Measurements from ENCODE around the gene TTLL13. TPM values are rescaled to one million over a fixed set of nuclear protein-coding genes. Genes with fewer than 3 reads are reported as not detected.

TTLL13 gene
- total and polyA plus RNA-seq, 4 experiments from 2014 or later, result 1.1 to 1.4 TPM; not detected in 2

DNA sequence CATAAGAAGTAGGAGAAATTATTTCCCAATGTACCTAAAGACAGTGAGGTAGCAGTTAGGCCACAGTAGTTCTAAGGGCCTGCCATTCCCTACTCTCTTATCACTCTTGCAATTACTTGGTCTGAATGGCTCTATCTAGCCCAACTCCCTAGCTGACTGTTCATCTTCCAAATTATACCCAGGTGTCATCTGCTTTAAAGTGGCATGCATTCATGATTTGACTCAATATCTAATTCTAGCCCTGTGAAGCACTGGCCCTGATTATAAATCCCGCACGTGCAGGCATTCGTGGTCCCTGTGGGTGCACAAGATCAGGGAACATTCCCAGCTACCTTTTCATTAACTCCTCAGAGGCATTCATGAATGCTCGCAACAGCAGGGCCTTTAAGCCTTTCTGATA, 59.7 kb downstream of the TTLL13 start:
- Mint-ChIP-seq H3K36me3 (no peaks in the 10 kb centered on the region), H3K4me3 (no peak overlapping the region), H3K4me1 (peaks cover 14 to 28% (median 18%) of the 10 kb centered on the region in 4 donors), H3K27me3 (peaks cover 0 to 1% of the 10 kb centered on the region in 2 donors), H3K27ac (no peak overlapping the region), H3K9me3 (no peaks in the 10 kb centered on the region)
- no peak overlapping the region for H3K27ac ChIP-seq (ENCODE audit: low read depth, low read length)
- no peaks in the 10 kb centered on the region for H3K27me3 ChIP-seq (ENCODE audit: insufficient read depth, low read length)
- DNase-seq, result no peak
- no peaks in the 10 kb centered on the region for H3K36me3 ChIP-seq (ENCODE audit: insufficient read depth, low read length)
- POLR2A ChIA-PET (ENCODE audit: partially characterized antibody), result no interaction called here
- H3K9me3 ChIP-seq (ENCODE audit: control insufficient read depth in 1 of 2, low read length in 2 of 2), result no peaks in the 10 kb centered on the region
- peaks cover 18% of the 10 kb centered on the region for H3K4me1 ChIP-seq (ENCODE audit: insufficient read depth, low read length)
- CTCF ChIA-PET (ENCODE audit: partially characterized antibody), result interaction anchor here (3.2 to 6.8 kb wide), 2 partner anchors 8 to 10 kb away, joined by 13 to 41 read pairs; no protein-coding TSS in a partner anchor
- H3K4me3 ChIP-seq (ENCODE audit: low read length in 2 of 2), result no peak overlapping the region
- intact Hi-C loops (cut with micrococcal nuclease), result no loop called here

Other genes with a start within 250 kb of the TTLL13 start
- 10 to 100 TPM; 19.2 to 19.7 TPM for gene ZNF710, start 248.2 kb upstream of the TTLL13 start, total RNA-seq
- gene ZNF710, start 248.2 kb upstream of the TTLL13 start, polyA plus RNA-seq, result 1 to 10 TPM in 1 of 2 donors, under 1 TPM in 1; 0.10 to 2.7 TPM
- gene IDH2, start 147.1 kb upstream of the TTLL13 start, total RNA-seq, result 10 to 100 TPM; 41.2 to 43.6 TPM
- 100 to 1,000 TPM; 106 to 139 TPM for gene IDH2, start 147.1 kb upstream of the TTLL13 start, polyA plus RNA-seq
- gene SEMA4B, start 48.2 kb upstream of the TTLL13 start, total RNA-seq, result 10 to 100 TPM; 18.9 to 23.0 TPM
- gene SEMA4B, start 48.2 kb upstream of the TTLL13 start, polyA plus RNA-seq, result 10 to 100 TPM in 1 of 2 donors, 1 to 10 TPM in 1; 4.4 to 10.5 TPM
- gene CIB1, start 15.6 kb upstream of the TTLL13 start, total RNA-seq, result 10 to 100 TPM; 95.2 to 98.2 TPM
- gene CIB1, start 15.6 kb upstream of the TTLL13 start, polyA plus RNA-seq, result 100 to 1,000 TPM; 259 to 345 TPM
- 10 to 100 TPM; 10.1 to 15.0 TPM for gene GDPGP1, start 15.3 kb upstream of the TTLL13 start, total RNA-seq
- 1 to 10 TPM in 1 of 2 donors, under 1 TPM in 1; 0.58 to 2.0 TPM for gene GDPGP1, start 15.3 kb upstream of the TTLL13 start, polyA plus RNA-seq
- 10 to 100 TPM; 53.7 to 59.2 TPM for gene NGRN, start 16.1 kb downstream of the TTLL13 start, total RNA-seq
- 10 to 100 TPM; 42.6 to 45.1 TPM for gene NGRN, start 16.1 kb downstream of the TTLL13 start, polyA plus RNA-seq
- gene ZNF774, start 102.7 kb downstream of the TTLL13 start, total RNA-seq, result under 1 TPM; 0.78 to 0.81 TPM
- not detected for gene ZNF774, start 102.7 kb downstream of the TTLL13 start, polyA plus RNA-seq
- gene IQGAP1, start 138.7 kb downstream of the TTLL13 start, total RNA-seq, result 100 to 1,000 TPM; 128 to 132 TPM
- 100 to 1,000 TPM in 1 of 2 donors, 10 to 100 TPM in 1; 86.1 to 121 TPM for gene IQGAP1, start 138.7 kb downstream of the TTLL13 start, polyA plus RNA-seq